ENCODE results near the gene PLEKHA3. TPM values are rescaled to one million over a fixed set of nuclear protein-coding genes. Genes with fewer than 3 reads are reported as not detected.

Gene PLEKHA3
- total and polyA plus RNA-seq, 10 of the 15 experiments (the other 5 are each of a cell fraction or from before 2014, with no cell fraction given), result 1.4 to 21.1 (median 7.4) TPM

DNA sequence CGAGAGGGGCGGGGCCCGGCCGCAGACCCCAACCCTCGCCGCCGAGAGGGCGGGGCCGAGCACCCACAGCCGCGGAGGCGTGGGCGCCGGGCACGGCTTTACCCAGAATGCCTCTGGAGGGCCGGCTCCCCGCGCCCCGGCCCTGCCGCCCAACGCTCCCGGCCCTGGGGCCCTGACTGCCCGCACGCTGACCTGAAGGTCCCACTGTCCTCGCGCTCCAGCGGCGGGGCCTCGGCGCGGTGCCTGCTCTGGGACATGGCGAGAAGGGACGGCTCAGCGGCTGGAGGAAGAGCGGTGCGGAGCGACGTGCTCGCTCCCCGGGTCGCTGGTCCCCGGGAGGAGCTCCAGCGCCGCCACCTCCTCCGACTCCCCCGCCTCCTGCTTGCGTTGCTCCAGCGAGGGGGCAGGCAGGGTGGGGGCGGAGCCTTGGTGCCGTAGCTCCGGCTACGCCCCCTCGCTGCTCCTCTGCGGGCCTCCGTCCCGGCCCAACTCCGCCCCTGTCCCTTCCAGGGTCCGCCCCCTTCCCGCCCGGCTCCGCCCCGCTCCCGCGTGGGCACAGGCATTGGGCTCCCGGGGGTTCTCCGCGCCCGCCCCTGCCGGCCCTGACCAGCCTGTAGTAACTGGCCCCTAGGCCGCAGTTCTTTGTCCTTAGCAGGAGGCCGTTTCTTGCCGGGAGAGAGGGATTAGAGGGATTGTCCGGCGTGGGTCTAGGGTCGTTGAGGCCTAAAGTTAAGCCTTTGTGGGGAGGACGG, 29.3 kb upstream of the PLEKHA3 start, which contains the start of the genes PJVK and PRKRA (continued):
- TF ChIP-seq ZNF24 (IDR thresholded peaks at IDR 0.05) (0 out of 2 replicates have a peak, but pooled peaks have one; percentile 48), CUX1 (IDR thresholded peaks at IDR 0.05; ENCODE audit: insufficient replicate concordance, low read depth, low read length) (no peak), MTA3 (IDR thresholded peaks at IDR 0.05; ENCODE audit: borderline replicate concordance, low read length) (no peak), RAD21 (IDR thresholded peaks at IDR 0.05; ENCODE audit: insufficient read depth, low read depth, low read length) (no peak), RBBP5 (conservative IDR thresholded peaks at IDR 0.05) (no peak), NFXL1 (IDR thresholded peaks at IDR 0.05; ENCODE audit: borderline replicate concordance) (no peak)

DNA sequence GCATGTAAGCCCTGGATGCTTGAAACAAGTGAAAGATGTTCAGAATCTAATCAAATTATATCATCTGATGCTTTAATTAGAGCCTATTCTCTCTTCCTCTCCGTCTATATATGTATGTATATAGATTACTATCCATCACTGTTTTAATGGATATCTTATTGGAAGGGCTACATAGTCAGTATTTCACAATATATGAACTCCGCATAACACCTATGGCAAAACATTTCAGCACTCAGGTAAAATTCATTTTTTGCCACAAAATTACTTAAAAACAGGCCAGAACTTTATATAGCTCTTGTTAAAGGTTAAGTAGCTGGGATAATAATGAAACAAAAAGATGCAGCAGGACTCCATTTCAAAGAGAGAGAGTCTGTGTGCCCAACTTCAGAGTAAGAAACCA, 27.9 kb upstream of the PLEKHA3 start:
- no peak overlapping the region; the same call in 1 of the 2 replicates for H2AFZ ChIP-seq (ENCODE audit: control insufficient read depth, low read depth, low read length)
- TF ChIP-seq MTA2 (IDR thresholded peaks at IDR 0.05; ENCODE audit: low read depth), result no peak
- no peak for TF ChIP-seq SMAD5 (IDR thresholded peaks at IDR 0.05; ENCODE audit: low read depth)
- TF ChIP-seq NRF1 (conservative IDR thresholded peaks at IDR 0.05; ENCODE audit: low read depth, low read length), result no peak
- no peak for TF ChIP-seq SMARCA5 (IDR thresholded peaks at IDR 0.05)
- no peak for TF ChIP-seq ATF3 (IDR thresholded peaks at IDR 0.05; ENCODE audit: borderline replicate concordance, extremely low read depth, low read depth, low read length)
- no peak for TF ChIP-seq SUPT20H (IDR thresholded peaks at IDR 0.05; ENCODE audit: borderline replicate concordance, control insufficient read depth, low read depth, low read length)
- TF ChIP-seq SREBF1 (IDR thresholded peaks at IDR 0.05; ENCODE audit: low read length), result no peak
- no peak for TF ChIP-seq ASH2L (IDR thresholded peaks at IDR 0.05; ENCODE audit: borderline replicate concordance, low read depth)
- no peak overlapping the region for H3K4me3 ChIP-seq
- DNase-seq (ENCODE audit: low read depth, low spot score) (no peak), ATAC-seq (no peak), FAIRE-seq (no peak)
- no peak overlapping the region for H3K9ac ChIP-seq (ENCODE audit: control insufficient read depth, insufficient read depth, low read length)
- H3K27me3 ChIP-seq (replicated peaks in 1 of 2; ENCODE audit: control insufficient read depth in 2 of 2, insufficient read depth in 2 of 2, low read length in 1 of 2), result no peaks in the 10 kb centered on the region
- 97% methylated on average over 2 of the region's 2 CpGs for WGBS (ENCODE audit: insufficient coverage, insufficient replicate concordance, low lambda C conversion rate, missing lambda C conversion rate)
- intact Hi-C loops (cut with micrococcal nuclease; ENCODE audit: unreplicated experiment) (no loop called here), in situ Hi-C loops (cut with MboI) (no loop called here)
- peaks cover 9% of the 10 kb centered on the region for H3K4me1 ChIP-seq (ENCODE audit: control insufficient read depth, insufficient read depth, low read length)
- CTCF ChIA-PET, result no interaction called here
- peaks cover 0 to 5% of the 10 kb centered on the region in 2 experiments; a peak in 2 of 4 replicates for H3K36me3 ChIP-seq (ENCODE audit: control insufficient read depth in 2 of 2, insufficient read depth in 2 of 2, low read length in 1 of 2)
- H3K79me2 ChIP-seq (ENCODE audit: control insufficient read depth, insufficient read depth, low read length), result peaks cover 28% of the 10 kb centered on the region
- H3K27ac ChIP-seq (ENCODE audit: control insufficient read depth, insufficient read depth), result no peak overlapping the region
- POLR2A ChIA-PET, result interaction anchor here (1.7 kb wide), 1 partner anchor 38 kb away, joined by 7 read pairs; no protein-coding TSS in a partner anchor
- no peaks in the 10 kb centered on the region for H3K9me3 ChIP-seq (replicated peaks; ENCODE audit: control insufficient read depth, insufficient read depth, low read length)
- H4K20me1 ChIP-seq (ENCODE audit: control insufficient read depth, insufficient read depth), result no peaks in the 10 kb centered on the region
- no TSS peak for BruUV-seq (replicated peaks)
- peak overlapping the region; percentile 97 for H3K4me2 ChIP-seq (ENCODE audit: control insufficient read depth, insufficient read depth)
- RAD21 ChIA-PET (ENCODE audit: unreplicated experiment), result no interaction called here
- SMC1A ChIA-PET (ENCODE audit: uncharacterized antibody, unreplicated experiment), result interaction anchor here (0.6 kb wide), 1 partner anchor 55 kb away, joined by 3 read pairs; no protein-coding TSS in a partner anchor

All from GM12878 (cell line).